BLaER1 (cell line): ENCODE results near the gene GMDS.

Experiments
- H3K27ac ChIP-seq: shearing (Covaris generic); formaldehyde crosslinking; 2 replicates; pipeline ENCODE4 v1.8.1; 2022
- H3K27me3 ChIP-seq: shearing (Covaris generic); formaldehyde crosslinking; 2 replicates; pipeline ENCODE4 v1.8.1; 2022
- H3K36me3 ChIP-seq: shearing (Covaris generic); formaldehyde crosslinking; 2 replicates; pipeline ENCODE4 v1.8.1; 2022
- H3K4me1 ChIP-seq: shearing (Covaris generic); formaldehyde crosslinking; 2 replicates; pipeline ENCODE4 v1.8.1; 2022
- H3K4me2 ChIP-seq: shearing (Covaris generic); formaldehyde crosslinking; 2 replicates; pipeline ENCODE4 v1.8.1; 2022
- H3K4me3 ChIP-seq: shearing (Covaris generic); formaldehyde crosslinking; 2 replicates; pipeline ENCODE4 v1.8.1; 2022
- H3K9ac ChIP-seq: shearing (Covaris generic); formaldehyde crosslinking; 2 replicates; pipeline ENCODE4 v1.8.1; 2022
- H3K9me3 ChIP-seq: shearing (Covaris generic); formaldehyde crosslinking; 2 replicates; pipeline ENCODE4 v1.8.1; 2022
- H4K20me1 ChIP-seq: shearing (Covaris generic); formaldehyde crosslinking; 2 replicates; pipeline ENCODE4 v1.8.1; 2022
- Cebpa-rat ChIP-seq: shearing (Covaris generic); IDR thresholded peaks from 2 replicates; pipeline ENCODE4 v1.8.1; 2022

The GMDS gene

DNA sequence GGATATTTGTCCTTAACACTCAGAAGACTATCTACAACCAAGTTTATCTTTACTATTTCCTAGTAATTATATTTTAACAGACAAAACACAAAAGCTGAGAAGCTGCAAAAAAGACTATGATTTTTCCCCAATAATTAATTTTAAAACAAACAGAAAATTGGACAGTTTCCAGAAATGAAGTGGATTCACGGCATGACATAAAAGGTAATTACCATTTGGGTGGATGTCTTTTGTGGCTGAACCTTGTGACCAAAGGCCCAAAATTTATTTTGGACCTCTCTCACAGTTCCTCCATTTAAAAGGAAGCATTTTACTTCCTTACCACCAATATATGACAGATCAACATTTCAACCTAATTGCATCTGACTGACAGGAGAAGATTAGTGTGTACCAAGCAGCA lies 90.2 kb downstream of the GMDS start:
- peaks cover 11% of the 10 kb centered on the region; the same call in 1 of the 2 replicates for H4K20me1 ChIP-seq
- peaks cover 5% of the 10 kb centered on the region; the same call in 1 of the 2 replicates for H3K4me1 ChIP-seq
- no peak overlapping the region for H3K4me2 ChIP-seq
- no peaks in the 10 kb centered on the region for H3K27me3 ChIP-seq
- no peak overlapping the region for H3K27ac ChIP-seq
- TF ChIP-seq Cebpa-rat, result no peak
- no peak overlapping the region for H3K9ac ChIP-seq
- H3K36me3 ChIP-seq, result no peaks in the 10 kb centered on the region
- H3K4me3 ChIP-seq, result no peak overlapping the region
- no peaks in the 10 kb centered on the region for H3K9me3 ChIP-seq

DNA sequence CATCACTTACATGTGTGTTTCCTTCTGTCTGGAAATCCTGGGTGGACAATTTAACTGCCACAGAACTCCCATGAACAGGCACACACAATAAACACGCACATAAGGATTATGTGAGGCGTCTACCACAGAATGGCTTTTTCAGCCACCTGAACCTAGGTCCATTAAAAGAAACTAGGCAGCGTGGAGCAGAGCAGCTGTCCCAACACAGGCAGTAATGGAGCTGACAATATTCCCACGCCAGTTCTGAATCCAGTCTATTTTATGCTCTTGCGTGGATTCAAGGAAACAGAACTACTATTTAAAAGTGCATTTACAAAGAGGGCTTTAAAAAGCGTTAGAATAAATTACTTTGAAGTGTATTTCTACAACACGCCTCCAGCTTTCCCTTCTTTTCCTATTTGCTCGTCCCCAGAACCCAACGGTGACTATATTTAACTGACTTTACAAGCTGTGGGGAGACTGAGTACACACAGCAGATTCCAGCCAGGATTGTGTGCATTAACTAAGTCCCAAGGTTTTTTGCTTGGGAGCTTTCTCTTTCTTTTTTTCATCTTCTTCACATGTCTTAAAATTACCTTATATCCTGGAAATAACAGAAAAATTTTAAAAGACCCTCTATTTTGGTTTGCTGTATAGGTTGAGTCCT lies 95.9 kb downstream of the GMDS start:
- H3K36me3 ChIP-seq, result no peaks in the 10 kb centered on the region
- H3K9me3 ChIP-seq, result no peaks in the 10 kb centered on the region
- H3K4me1 ChIP-seq, result peaks cover 14% of the 10 kb centered on the region
- no peak overlapping the region for H3K4me3 ChIP-seq
- H3K4me2 ChIP-seq, result no peak overlapping the region
- no peak overlapping the region for H3K9ac ChIP-seq
- peaks cover 4% of the 10 kb centered on the region; the same call in 1 of the 2 replicates for H4K20me1 ChIP-seq
- H3K27ac ChIP-seq, result no peak overlapping the region
- no peak for TF ChIP-seq Cebpa-rat
- H3K27me3 ChIP-seq, result no peaks in the 10 kb centered on the region

DNA sequence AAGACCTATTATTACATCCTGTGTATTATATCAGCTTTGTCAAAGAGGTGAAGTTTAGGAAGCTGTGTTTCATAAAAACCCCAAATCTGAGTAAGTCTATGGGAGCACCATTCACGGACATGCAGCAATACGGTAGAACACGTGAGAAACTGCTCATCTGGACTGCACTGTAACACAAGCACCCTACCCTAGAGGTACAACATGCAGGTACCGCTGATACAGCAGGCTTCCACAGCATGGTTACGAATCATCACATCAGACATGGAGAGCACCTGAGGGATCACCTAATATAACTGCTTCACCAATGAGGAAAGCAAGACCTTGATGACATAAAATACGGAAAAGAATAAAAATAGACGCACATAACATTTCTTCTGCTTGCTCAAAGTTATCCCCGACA lies 96.7 kb downstream of the GMDS start:
- peaks cover 9% of the 10 kb centered on the region; the same call in 1 of the 2 replicates for H4K20me1 ChIP-seq
- no peak overlapping the region for H3K4me2 ChIP-seq
- no peaks in the 10 kb centered on the region for H3K9me3 ChIP-seq
- peaks cover 14% of the 10 kb centered on the region for H3K4me1 ChIP-seq
- H3K4me3 ChIP-seq, result no peak overlapping the region
- H3K27ac ChIP-seq, result no peak overlapping the region
- H3K27me3 ChIP-seq, result no peaks in the 10 kb centered on the region
- H3K36me3 ChIP-seq, result no peaks in the 10 kb centered on the region
- no peak overlapping the region for H3K9ac ChIP-seq
- no peak for TF ChIP-seq Cebpa-rat

DNA sequence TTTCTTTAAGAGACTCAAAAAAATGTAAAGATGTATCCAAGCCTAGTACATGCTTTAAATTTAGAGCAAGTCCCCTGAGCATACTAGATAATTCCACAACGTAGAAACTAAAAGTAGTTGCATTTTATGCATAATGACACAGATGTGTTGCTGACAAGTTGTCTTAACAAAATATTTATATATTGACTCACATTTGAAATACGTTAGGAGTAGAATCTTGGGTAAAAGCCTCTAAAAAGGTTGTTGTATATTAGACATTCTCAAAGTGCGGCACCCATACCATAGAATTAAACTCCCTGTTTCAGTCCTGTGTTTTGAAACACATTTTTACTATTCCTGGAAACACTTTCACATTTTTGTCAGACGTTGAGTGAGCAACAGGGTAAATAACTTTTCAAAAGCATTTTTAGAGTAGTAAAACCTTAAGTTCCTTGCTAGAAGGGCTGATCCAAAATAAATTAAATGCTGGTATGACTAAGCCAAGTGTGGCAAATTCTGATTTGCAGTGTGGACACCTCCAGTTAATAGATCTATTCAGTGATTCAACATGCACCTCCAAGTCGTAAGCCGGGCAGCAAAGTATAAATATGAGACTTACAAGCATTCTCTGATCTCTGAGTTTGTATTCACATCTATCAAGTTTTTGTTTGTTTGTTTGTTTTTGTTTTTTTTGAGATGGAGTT lies 97.5 kb downstream of the GMDS start:
- H3K4me2 ChIP-seq, result peak overlapping the region; percentile 29

GRCh38 chr6:2147261-2147660 lies 98.1 kb downstream of the GMDS start:
- Histone ChIP-seq H3K27me3 (no peaks in the 10 kb centered on the region), H3K4me2 (peak overlapping the region; percentile 29), H4K20me1 (peaks cover 10% of the 10 kb centered on the region; the same call in 1 of the 2 replicates), H3K36me3 (no peaks in the 10 kb centered on the region), H3K9ac (no peak overlapping the region), H3K4me3 (no peak overlapping the region), H3K27ac (no peak overlapping the region), H3K9me3 (no peaks in the 10 kb centered on the region), H3K4me1 (peaks cover 14% of the 10 kb centered on the region)
- no peak for TF ChIP-seq Cebpa-rat

More for the DNA sequence above, 97.5 kb downstream of the GMDS start:
- H4K20me1 ChIP-seq, result peaks cover 9% of the 10 kb centered on the region; the same call in 1 of the 2 replicates
- no peak overlapping the region for H3K27ac ChIP-seq
- H3K36me3 ChIP-seq, result no peaks in the 10 kb centered on the region
- TF ChIP-seq Cebpa-rat, result no peak
- H3K27me3 ChIP-seq, result no peaks in the 10 kb centered on the region
- no peak overlapping the region for H3K4me3 ChIP-seq
- no peak overlapping the region for H3K9ac ChIP-seq
- H3K4me1 ChIP-seq, result peaks cover 14% of the 10 kb centered on the region
- no peaks in the 10 kb centered on the region for H3K9me3 ChIP-seq

DNA sequence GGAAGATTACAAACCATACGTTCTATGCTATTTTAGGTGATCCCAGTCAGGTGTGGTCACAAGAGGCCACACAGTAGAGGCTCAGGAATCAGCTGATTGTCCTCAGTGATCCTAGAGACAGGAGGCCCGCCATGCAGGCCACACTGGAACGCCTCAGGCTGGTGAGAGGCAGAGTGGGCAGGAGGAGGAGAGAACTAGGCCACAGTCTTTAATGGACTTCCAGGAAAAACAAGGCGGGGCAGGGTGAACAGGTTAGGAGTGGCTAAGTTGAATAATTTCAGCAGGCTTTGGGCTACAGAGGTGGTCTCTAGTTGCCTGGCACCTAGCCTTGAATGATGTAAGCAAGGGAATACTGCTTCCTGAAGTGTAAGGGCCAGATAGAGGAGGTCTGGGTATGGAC lies 101.2 kb downstream of the GMDS start:
- no peak for TF ChIP-seq Cebpa-rat
- no peaks in the 10 kb centered on the region for H3K36me3 ChIP-seq
- peaks cover 38% of the 10 kb centered on the region; the same call in 1 of the 2 replicates for H4K20me1 ChIP-seq
- H3K4me1 ChIP-seq, result peaks cover 14% of the 10 kb centered on the region
- H3K9me3 ChIP-seq, result no peaks in the 10 kb centered on the region
- no peak overlapping the region for H3K9ac ChIP-seq
- H3K27ac ChIP-seq, result no peak overlapping the region
- no peak overlapping the region for H3K4me3 ChIP-seq
- no peaks in the 10 kb centered on the region for H3K27me3 ChIP-seq
- no peak overlapping the region for H3K4me2 ChIP-seq

DNA sequence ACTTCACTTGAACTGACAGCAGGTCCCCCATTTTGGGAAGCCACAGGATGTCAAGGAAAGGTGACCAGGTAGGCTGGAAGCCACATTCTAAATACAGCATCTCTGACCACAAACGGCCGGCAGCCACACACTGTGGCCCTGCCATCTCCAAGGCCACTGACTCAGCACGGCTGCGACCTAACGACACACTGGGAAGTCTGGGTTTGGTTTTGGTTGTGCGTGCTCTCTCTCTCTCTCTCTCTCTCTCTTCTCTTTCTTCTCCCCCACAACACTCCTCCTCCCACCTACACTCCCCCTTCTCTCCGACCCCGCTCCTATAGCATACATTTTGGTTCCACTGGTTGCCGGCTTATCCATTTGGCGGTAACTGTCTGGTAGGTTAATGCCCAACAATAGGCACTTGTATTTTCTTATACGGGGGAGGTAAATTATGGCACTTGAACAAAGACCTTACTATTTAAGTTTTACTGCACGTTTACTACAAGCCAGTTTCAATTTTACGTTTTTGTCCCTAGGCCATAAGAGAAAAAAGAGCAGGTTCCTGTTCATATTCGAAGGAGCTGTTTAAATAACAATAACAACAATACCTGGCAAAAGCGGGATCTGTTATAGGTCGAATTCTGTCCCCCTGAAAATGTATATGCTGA lies 103.6 kb downstream of the GMDS start:
- no peaks in the 10 kb centered on the region for H3K27me3 ChIP-seq
- H3K4me3 ChIP-seq, result no peak overlapping the region
- H4K20me1 ChIP-seq, result peaks cover 42% of the 10 kb centered on the region; the same call in 1 of the 2 replicates
- H3K9me3 ChIP-seq, result no peaks in the 10 kb centered on the region
- no peaks in the 10 kb centered on the region for H3K4me1 ChIP-seq
- H3K36me3 ChIP-seq, result no peaks in the 10 kb centered on the region
- no peak overlapping the region for H3K4me2 ChIP-seq
- no peak overlapping the region for H3K27ac ChIP-seq
- no peak for TF ChIP-seq Cebpa-rat
- no peak overlapping the region for H3K9ac ChIP-seq

GRCh38 chr6:2140438-2141128 lies 104.8 kb downstream of the GMDS start:
- Histone ChIP-seq H3K27me3 (no peaks in the 10 kb centered on the region), H3K9ac (no peak overlapping the region), H3K9me3 (no peaks in the 10 kb centered on the region), H3K4me2 (no peak overlapping the region), H3K27ac (no peak overlapping the region), H3K4me3 (no peak overlapping the region), H4K20me1 (peaks cover 42% of the 10 kb centered on the region; the same call in 1 of the 2 replicates), H3K36me3 (no peaks in the 10 kb centered on the region), H3K4me1 (no peaks in the 10 kb centered on the region)
- no peak for TF ChIP-seq Cebpa-rat

DNA sequence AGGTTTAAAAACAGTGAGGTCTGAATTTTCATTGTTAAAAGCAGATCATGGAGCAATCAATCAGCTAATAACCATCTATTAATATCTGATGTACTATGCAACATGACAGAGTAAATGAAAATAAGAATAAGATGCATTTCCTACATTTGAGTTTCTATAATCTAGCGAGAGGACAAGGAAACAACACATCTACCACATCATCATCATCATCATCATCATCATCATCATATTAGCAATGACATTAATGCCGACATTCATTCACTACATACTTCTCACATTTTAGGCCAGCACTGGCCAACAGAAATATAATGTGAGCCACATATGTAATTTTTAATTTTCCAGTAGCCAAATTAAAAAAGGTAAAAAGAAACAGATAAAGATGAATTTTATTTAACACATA lies 110.0 kb downstream of the GMDS start:
- Histone ChIP-seq H3K27ac (no peak overlapping the region), H3K9me3 (no peaks in the 10 kb centered on the region), H3K9ac (no peak overlapping the region), H3K4me1 (no peaks in the 10 kb centered on the region), H3K4me3 (no peak overlapping the region), H4K20me1 (peaks cover 14% of the 10 kb centered on the region; the same call in 1 of the 2 replicates), H3K4me2 (no peak overlapping the region), H3K36me3 (no peaks in the 10 kb centered on the region), H3K27me3 (no peaks in the 10 kb centered on the region)
- no peak for TF ChIP-seq Cebpa-rat
